ENCODE measurements around the gene MYOZ2. TPM values are rescaled to one million over a fixed set of nuclear protein-coding genes. Genes with fewer than 3 reads are reported as not detected.
"Not testable (repeated sequence)": the region's sequence is repeated elsewhere in the genome, so short reads cannot be mapped to it uniquely, and the experiment has no call there.

MYOZ2 gene
- total RNA-seq, 1 donor from 2014 or later = not detected

DNA sequence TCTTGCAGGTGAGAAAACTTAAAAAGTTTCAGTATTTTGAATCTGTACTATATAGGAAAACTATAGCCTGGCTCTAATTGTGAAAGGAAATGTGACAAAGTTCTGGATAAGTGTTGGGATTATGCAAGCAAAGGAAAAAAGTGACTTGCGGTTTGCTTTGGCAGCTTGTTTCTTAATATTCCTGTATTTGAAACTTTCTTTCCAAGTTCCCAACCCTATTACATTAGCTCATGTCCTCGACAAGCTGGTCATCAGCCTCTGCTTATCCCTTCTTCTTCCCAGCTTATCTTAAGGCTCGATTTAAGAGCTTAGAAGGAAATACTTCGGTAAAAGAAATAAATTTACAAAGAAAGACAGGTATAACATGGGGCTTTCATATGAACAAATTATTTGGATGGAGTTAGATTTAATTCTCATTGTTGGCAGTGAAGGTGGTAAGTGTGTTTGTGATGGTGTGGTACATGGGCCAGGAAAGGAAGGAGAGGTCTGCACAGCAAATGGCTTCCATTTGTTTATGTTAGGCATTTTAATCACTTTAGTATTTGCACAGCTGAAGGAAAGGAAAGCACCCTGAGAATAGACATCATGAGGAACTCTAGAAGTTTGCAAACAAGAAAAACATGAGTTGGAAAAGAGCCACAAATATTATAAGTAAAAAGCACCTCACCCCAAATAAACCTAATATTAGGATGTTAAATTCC, 5.1 kb upstream of the MYOZ2 start:
- no peak for ATAC-seq

DNA sequence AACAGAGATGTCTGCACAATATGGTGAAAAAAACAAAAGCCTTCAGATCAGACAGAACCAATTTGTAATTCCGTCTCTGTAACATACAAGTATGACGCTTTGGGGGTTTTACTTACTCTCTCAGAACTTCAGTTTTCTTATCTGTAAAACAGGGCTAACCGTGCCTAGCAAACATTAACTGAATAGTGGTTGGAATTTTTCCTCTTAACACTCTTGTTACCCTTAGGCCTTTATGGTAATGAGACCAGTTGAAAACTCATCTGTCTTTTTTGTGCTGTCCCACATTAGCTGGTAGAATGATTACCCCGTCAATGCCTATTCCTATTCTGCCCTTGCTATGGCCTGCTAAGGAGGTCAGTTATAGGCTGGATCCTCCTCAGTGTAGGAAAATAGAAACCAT, 4.5 kb upstream of the MYOZ2 start:
- ATAC-seq = no peak

DNA sequence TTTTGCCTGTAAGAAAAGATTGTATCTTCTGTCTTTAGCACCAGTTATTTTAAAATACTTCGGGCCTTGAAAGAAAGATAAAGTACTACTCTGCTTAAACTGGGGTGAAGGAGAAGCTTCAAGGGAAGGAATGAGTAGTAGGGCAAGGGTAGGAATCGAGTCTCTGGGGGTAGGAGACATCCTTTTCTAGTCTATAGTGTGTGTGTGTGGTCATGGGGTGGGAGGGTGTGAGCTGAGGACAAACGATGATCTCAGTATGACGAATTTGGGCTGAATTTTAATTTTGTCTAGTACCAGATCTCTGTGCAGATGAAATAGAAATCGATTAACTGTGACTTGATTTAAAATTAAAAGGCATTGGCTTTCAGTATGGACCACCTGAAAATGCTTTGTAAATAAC, 3.3 kb upstream of the MYOZ2 start:
- no peak for ATAC-seq

DNA sequence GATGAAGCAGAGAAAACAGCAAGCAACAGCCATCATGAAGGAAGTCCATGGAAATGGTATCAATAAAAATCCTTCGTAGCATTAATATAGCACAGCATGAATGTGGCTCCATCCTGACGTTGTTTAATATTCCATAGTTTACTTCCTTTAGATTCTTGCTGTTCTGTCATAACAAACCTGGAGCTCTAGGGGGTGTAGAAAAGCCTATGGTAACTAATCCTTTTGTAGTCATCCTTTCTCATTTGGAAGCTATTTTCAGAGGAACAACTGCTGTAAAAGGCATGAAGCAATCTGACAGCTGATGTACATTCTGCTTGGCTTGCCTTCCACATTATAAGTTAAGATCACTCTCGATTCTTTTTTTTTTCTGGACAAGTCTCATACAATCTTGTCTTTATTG, 914 bp downstream of the MYOZ2 start:
- no peak for ATAC-seq

DNA sequence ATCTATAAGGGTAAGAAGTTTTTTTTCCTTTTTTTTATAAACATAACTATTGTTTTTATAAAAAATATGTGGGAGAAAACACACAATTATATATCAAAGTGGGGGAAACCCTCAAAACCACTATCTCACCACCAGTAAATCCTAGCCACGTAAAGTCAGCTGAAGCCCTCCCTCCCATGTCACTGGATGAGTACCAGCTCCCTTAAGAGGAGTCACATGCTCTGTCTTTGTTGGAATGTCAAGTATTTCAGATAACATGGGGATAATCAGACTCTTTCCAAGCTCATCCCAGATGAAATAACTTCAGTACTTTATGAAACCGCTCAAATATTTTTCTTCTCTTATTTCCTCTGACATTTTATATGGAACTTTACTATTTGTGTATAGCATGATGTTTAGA, 2.4 kb downstream of the MYOZ2 start:
- no peak for ATAC-seq

DNA sequence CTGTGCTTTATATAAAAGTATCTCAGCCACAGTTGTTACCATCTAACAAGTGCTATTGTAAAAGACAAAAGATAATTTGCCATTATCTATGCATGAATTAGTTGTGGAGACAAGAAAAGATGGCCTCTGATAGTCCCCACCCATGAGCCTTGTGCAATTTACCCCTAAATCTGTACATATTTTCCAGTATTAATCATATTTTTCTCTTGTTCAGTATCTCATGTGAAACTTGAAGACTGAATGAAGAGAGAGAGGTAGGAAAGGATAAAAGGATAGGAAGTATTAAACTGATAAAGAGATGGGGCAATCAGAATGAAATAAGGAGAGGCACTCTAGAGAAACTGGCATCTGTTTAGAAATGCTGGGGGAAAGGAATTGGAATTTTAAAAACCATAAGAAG, 3.7 kb downstream of the MYOZ2 start:
- ATAC-seq = no peak

DNA sequence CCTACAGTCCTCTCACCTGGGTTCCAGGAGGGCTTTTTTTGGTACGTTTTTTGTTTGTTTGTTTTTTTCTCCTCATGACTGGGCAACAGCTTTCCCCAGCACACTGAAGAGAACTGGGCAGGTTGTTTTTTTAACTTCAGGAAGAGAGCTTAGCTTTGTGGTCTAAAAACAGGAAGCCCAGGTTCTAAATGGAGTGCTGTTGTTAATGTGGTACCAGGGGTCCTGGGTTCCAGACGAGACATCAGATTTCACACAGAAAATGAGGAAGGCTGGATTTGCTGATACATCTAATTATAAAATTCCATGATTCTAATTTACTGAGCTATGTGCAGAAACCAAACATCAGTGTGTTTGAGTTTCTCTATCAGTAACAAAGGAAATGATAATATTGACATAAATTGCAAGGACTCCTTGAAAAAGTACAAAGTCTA, 4.2 kb downstream of the MYOZ2 start:
- ATAC-seq = no peak

DNA sequence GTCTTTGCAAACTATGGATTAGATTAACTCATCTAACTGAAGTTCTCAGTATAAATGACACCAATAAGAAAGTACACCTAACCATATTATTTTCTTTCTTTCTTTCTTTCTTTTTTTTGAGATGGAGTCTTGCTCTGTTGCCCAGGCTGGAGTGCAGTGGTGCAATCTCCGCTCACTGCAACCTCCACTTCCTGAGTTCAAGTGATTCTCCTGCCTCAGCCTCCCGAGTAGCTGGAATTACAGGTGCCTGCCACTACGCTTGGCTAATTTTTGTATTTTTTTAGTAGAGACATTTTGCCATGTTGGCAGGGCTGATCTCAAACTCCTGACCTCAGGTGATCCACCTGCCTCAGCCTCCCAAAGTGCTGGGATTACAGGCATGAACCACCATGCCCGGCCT, 5.7 kb downstream of the MYOZ2 start:
- ATAC-seq = not testable (repeated sequence)

DNA sequence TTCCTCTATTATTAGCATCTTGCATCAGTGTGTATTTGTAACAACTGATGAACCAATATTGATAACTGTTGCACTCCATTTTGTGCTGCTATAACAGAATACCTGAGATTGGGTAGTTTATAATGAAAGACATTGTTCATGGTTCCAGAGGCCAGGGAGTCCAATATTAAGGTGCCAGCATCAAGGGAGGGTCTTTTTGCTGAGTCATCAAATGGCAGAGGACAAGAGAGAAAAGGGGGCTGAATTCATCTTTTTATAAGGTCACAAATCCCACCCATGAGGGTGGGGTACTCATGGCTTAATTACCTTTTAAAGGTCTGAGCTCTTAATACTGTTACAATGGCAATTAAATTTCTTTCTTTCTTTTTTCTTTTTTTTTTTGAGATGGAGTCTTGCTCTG, 7.2 kb downstream of the MYOZ2 start:
- no peak for ATAC-seq

DNA sequence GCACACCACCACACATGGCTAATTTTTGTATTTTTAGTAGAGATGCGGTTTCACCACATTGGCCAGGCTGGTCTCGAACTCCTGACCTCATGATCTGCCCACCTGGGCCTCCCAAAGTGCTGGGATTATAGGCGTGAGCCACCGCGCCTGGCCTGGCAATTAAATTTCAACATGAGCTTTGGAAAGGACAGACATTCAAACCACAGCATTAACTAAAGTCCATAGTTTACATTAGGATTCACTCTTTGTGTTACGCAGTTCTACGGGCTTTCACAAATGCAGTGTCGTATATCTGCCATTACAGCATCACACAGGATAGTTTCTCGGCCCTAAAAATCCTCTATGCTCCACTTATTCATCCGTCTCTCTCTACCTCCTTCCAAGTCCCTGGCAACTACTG, 7.7 kb downstream of the MYOZ2 start:
- not testable (repeated sequence) for ATAC-seq

DNA sequence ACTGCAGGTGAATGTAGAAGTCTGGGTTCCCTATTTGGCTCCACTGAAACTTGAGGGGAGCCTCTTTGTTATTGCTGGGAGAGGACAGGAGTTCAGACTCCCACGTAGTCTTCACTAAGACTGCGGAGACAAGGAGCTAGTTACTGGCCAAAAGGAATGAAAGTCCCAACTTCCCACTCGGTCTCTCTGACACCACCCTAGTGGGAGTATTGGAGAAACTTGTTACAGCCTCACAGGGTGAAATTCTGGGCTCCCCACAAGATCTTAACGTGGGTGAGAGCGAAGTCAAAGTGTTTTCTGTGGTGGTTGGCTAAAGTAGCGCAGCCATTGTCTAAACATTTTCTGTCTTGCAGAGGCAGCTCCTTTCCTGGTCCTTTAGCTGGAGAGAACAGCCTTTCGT, 13.5 kb downstream of the MYOZ2 start:
- ATAC-seq = no peak

DNA sequence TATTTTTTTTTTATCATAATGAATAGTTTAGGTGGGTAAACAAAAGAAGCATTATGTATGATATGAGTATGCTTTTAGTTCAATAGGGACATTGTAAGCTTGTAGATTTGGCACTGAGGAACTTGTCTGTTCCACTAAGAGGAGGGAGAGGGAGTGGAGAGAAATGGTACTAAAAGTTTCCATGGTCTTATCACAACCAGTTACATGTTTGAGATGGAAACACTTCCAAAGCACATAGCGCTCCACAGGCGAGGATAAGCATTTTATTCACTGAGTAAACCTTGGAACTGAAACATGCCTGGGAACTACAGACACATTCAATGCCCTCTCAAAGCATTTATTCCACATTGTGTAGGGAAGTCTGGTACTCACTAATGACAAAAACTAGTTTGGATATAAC, 15.5 kb downstream of the MYOZ2 start:
- no peak for ATAC-seq

DNA sequence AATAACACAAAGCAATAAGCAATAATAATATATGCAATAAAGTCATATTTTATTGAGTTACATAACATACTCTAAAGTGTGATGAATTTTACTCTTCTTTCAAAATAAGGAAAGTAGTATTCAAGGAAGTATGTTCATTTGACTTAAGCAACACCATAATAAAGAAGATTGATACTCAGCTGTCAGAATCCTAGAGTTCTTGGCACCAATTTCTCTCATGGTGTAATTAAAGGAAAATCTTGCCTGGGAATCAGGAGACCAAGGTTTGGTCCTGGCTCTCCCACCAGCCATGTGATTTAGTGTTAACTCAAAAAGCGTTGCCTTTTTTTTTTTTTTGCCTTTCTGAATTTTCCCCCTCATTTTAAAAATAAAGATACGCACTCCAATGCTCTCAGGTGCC, 17.1 kb downstream of the MYOZ2 start:
- no peak for ATAC-seq

DNA sequence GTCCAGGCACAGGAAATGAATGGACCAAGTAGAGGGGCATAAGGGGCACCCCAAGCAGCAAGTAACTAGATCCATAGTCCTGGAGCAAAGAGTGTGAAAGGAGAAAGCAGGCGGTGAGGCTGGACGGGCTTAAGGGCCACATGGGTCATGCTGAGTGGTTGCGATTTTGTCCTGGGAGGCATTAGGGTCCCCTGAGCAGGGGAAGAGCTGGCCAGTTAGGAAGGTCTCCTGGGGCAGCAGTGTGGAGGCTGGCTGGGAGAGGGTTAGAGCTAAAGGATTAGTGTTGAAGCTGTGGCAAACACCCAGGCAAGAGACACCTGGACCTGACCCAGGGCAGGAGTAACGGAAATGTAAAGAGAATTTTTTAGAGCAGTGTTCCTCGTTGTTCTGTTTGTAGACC, 26.5 kb downstream of the MYOZ2 start:
- ATAC-seq = no peak

DNA sequence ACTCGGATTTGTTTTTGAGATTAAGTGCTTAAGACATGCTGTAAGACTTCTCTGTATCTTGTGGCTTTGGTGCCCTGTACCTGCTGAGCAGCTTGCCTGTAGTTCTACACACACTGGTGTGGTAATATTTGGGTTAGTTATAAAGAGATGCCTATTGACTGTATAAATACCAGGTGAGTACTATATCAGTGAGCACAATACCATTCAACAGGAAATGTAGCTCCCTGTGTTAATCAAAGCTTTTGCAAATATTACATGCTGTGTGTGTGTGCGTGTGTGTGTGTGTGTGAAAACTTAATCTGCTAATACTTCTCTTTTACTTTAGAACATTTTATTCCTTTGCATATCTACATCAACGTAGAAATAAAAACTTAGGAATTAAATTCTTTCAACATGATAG, 30.1 kb downstream of the MYOZ2 start:
- ATAC-seq = no peak

DNA sequence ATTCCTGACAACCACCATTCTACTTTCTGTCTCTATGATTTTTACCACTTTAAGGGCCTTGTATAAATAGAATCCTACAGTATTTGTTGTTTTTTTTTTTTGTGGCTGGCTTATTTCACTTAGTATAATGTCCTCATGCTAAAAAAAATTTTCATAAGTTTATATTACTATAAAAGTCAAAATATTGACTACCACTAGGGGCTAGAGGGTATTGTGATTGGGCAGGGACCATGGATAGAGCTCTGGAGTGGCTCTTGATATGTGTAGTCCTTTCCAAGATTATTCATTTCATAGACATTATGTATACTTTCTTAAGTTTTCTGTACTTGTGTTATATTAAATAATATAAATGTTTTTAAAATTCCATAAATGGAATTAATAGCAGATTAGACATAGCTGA, 34.6 kb downstream of the MYOZ2 start:
- no peak for ATAC-seq

DNA sequence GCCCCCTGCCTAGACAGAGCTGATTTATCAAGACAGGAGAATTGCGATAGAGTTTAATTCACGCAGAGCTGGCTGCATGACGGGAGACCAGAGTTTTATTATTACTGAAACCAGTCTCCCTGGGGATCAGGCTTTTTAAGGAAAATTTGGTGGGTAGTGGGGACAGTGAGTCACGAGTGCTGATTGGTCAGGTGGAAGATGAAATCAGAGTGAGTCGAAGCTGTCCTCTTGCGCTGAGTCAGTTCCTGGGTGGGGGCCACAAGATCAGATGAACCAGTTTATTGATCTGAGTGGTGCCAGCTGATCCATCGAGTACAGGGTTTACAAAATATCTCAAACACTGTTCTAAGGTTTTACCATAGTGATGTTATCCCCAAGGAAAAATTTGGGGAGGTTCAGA, 36.6 kb downstream of the MYOZ2 start:
- ATAC-seq = no peak

DNA sequence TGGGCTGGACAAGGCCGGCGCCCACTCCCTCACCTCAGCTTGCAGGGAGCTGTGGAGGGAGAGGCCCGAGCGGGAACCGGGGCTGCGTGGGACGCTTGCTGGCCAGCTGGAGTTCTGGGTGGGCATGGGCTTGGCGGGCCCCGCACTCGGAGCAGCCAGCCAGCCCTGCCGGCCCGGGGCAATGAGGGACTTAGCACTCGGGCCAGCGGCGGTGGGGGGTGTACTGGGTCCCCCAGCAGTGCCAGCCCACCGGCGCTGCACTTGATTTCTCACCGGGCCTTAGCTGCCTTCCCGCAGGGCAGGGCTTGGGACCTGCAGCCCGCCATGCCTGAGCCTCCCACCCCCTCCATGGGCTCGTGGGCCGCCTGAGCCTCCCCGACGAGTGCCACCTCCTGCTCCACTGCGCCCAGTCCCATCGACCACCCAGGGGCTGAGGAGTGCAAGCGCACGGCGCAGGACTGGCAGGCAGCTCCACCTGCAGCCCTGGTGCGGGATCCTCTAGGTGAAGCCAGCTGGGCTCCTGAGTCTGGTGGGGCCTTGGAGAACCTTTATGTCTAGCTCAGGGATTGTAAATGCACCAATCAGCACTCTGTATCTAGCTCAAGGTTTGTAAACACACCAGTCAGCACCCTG, 38.2 kb downstream of the MYOZ2 start:
- ATAC-seq = not testable (repeated sequence)

DNA sequence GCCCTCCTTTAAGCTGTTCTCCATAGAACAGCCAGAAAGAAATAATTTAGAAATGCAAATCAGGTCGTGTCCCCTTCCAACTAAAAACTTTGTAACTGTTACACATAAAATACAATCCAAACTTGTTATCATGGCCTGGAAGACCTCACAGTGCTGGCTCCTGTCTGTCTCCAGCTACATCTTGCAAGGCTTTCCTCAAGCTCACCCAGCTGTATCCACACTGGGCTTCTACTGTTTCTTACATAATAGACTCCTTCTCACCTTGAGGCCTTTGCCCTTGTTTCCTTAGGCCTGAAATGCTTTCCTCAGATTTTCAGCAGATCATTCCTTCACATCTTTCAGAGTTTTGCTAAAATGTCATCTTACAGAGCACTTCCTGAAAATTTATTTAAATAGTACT, 43.4 kb downstream of the MYOZ2 start:
- no peak for ATAC-seq

DNA sequence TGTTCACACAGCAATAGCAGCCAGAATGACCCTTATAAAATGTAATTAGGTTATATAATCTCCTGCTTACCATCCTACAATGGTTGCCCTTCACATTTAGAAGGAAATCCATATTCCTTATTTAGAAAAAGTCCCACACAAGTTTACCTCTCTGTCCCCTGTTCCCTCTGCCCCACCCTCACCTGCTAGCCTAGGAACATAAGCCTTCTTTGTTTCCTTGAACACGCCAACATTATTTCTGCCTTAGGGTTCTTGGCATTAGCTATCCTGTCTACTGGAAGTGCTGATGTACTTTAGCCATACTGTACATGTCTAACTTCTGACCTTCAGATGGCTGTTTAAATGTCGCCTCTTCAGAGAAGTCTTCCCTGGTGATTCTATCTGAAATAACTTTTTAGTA, 48.5 kb downstream of the MYOZ2 start:
- ATAC-seq = no peak

DNA sequence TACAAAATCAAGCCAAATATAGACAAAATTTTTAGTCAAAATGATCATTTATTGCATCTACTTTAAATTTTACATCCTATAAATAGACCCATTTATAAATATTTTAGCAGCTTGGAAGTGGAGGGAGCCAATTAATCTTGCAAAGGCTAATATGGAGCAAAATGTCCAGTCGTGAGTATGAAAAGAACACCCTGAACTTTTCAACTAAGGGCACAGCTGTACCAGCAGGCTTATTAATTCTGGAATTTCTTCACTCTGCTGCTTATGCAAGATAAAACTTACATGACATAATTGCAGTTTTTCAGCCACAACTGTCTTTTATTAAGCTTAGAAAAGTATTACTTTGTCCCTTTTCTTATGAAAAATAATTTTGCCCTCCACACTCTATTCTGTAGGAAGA, 54.0 kb downstream of the MYOZ2 start:
- ATAC-seq = no peak

DNA sequence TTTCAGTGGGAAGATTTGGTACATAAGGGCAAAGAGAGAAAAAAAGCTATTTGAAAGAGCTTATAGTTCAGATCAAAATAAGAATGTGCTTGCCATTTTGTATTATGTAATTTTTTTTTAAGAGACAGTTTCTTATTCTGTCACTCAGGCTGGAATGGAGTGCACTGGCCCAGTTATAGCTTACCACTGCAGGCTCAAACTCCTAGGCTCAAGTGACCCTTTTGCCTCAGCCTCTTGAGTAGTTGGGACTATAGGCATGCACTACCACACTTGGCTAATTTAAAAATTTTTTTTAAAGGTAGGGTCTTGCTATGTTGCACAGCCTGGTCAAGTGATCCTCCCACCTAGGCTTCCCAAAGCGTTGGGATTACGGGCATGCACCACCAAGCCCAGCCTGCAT, 54.7 kb downstream of the MYOZ2 start:
- ATAC-seq = no peak

DNA sequence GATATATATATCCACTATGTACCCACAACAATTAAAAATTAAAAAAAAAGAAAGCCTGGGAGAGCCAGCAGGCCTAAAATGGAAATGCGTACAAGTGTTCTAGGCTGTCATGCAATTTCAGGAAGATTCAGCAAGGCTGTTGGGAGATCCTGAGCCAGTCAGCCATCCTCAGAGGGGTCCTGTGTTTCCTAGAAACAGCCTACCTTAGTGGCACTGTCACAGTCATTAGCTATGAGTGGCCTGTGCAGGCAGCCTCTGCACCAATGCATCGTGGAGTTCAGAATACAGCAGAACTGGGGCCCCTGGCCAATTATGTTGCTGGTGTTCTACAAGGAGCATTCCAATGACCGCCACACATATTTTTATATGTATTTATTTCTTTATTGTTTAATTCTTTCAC, 55.9 kb downstream of the MYOZ2 start:
- ATAC-seq = no peak

DNA sequence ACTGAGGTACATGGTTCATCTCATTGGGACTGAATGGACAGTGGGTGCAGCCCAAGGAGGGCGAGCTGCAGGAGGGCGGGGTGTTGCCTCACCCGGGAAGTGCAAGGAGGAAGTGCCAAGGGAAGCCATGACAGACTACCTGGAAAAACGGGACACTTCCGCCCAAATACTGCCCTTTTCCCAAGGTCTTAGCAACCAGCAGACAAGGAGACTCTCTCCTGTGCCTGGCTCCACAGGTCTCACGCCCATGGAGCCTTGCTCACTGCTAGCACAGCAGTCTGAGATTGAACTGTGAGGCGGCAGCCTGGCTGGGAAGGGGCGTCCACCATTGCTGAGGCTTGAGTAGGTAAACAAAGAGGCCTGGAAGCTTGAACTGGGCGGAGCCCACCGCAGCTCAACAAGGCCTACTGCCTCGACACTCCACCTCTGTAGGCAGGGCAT, 62.2 kb downstream of the MYOZ2 start:
- no peak for ATAC-seq

DNA sequence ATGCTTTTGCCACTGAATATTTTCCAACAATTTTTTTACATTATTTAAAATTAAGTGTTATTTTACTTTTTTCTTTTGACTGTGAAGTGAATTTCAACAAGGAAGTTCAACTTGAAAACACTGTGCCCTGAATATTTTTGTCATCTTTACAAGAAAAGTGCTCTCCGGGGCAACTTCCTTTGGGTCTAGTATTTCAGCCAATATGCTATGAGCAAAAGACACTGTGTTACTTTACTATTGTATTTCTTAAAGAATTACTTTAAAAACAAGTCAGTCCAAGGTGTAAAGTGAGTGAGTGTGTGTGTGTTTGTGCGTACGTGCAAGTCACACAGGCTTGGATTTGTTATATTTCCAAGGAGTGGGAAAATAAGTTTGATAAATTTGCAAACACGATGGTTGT, 69.3 kb downstream of the MYOZ2 start:
- no peak for ATAC-seq

Measured in esophagus mucosa (tissue), 1 donor.